DMS 273 treated with DMSO at 0.1 percent for 48 hours (cell line): Measurements from ENCODE around the gene C2orf69.

Source experiments
- DNase-seq: peaks from one replicate; lab custom pipeline; 2025; lab: John Stamatoyannopoulos, UW

The C2orf69 gene

GRCh38 chr2:199914372-199914958 lies 3.4 kb downstream of the C2orf69 start:
- DNase-seq, result no peak

- no peak for DNase-seq
Observed at GRCh38 chr2:199916980-199917379, 5.9 kb downstream of the C2orf69 start.

- no peak for DNase-seq
Observed at GRCh38 chr2:199922856-199923255, 11.8 kb downstream of the C2orf69 start.

- DNase-seq, result no peak
Observed at GRCh38 chr2:199923924-199924323, 12.8 kb downstream of the C2orf69 start.

GRCh38 chr2:199926806-199927205 lies 15.7 kb downstream of the C2orf69 start:
- DNase-seq, result no peak

GRCh38 chr2:199928226-199928625 lies 17.1 kb downstream of the C2orf69 start:
- DNase-seq, result no peak

- no peak for DNase-seq
Observed at GRCh38 chr2:199928626-199929025, 17.5 kb downstream of the C2orf69 start.

- DNase-seq, result no peak
Observed at GRCh38 chr2:199929262-199929661, 18.2 kb downstream of the C2orf69 start.

- no peak for DNase-seq
Observed at GRCh38 chr2:199932312-199932855, 21.3 kb downstream of the C2orf69 start.

- no peak for DNase-seq
Observed at GRCh38 chr2:199933466-199933865, 22.4 kb downstream of the C2orf69 start.

- no peak for DNase-seq
Observed at GRCh38 chr2:199936554-199936953, 25.5 kb downstream of the C2orf69 start.

- peak; percentile 40 for DNase-seq
Observed at GRCh38 chr2:199940373-199940772, 29.3 kb downstream of the C2orf69 start.

GRCh38 chr2:199943373-199943772 lies 32.3 kb downstream of the C2orf69 start:
- no peak for DNase-seq

GRCh38 chr2:199946196-199946595 lies 35.1 kb downstream of the C2orf69 start:
- no peak for DNase-seq

- DNase-seq, result no peak
Observed at GRCh38 chr2:199946836-199947235, 35.7 kb downstream of the C2orf69 start.

GRCh38 chr2:199950396-199950795 lies 39.3 kb downstream of the C2orf69 start:
- DNase-seq, result no peak

GRCh38 chr2:199951023-199951422 lies 39.9 kb downstream of the C2orf69 start:
- no peak for DNase-seq

GRCh38 chr2:199955007-199955338 lies 43.9 kb downstream of the C2orf69 start:
- no peak for DNase-seq

GRCh38 chr2:199955339-199956061 lies 44.4 kb downstream of the C2orf69 start, which contains the start of the genes MAIP1 and TYW5:
Gene MAIP1 (plus strand): TSS chr2:199955582. CDS start chr2:199955799, 217 bp downstream.
Gene TYW5 (minus strand): TSS chr2:199955491. CDS start chr2:199955470, 21 bp downstream.
- DNase-seq, result peak; percentile 68

GRCh38 chr2:199956062-199956380 lies 44.9 kb downstream of the C2orf69 start:
- DNase-seq, result no peak

GRCh38 chr2:199958014-199958413 lies 46.9 kb downstream of the C2orf69 start:
- no peak for DNase-seq

GRCh38 chr2:199962203-199962602 lies 51.1 kb downstream of the C2orf69 start:
- DNase-seq, result no peak

- DNase-seq, result no peak
Observed at GRCh38 chr2:199966405-199966804, 55.3 kb downstream of the C2orf69 start.

GRCh38 chr2:199966976-199967375 lies 55.9 kb downstream of the C2orf69 start:
- DNase-seq, result no peak
